Suprapubic skin (tissue), 3 donors: ENCODE data around the gene PEMT.

ENCODE experiments used
- POLR2A ChIP-seq, 2 donors: fragments of 450-650 bp; IDR thresholded peaks; one replicate each; pipeline ENCODE4 v1.6.1; 2017; ENCODE audit warnings: antibody characterized with exemption in 2 of 2, mild to moderate bottlenecking in 2 of 2, moderate library complexity in 2 of 2
- TF ChIP-seq, protein P1 (sequence below), 2 donors: fragments of 200-600 bp in 1 of 2; fragments of 450-650 bp in 1 of 2; sonication (generic) in 1 of 2; IDR thresholded peaks; one replicate each; pipeline ENCODE4 v1.5.1; 2016 to 2019; ENCODE audit warnings: antibody characterized with exemption in 2 of 2, mild to moderate bottlenecking in 1 of 2, moderate library complexity in 1 of 2

- no peak for TF ChIP-seq POLR2A (IDR thresholded peaks at IDR 0.05)
- TF ChIP-seq, protein P1, sequence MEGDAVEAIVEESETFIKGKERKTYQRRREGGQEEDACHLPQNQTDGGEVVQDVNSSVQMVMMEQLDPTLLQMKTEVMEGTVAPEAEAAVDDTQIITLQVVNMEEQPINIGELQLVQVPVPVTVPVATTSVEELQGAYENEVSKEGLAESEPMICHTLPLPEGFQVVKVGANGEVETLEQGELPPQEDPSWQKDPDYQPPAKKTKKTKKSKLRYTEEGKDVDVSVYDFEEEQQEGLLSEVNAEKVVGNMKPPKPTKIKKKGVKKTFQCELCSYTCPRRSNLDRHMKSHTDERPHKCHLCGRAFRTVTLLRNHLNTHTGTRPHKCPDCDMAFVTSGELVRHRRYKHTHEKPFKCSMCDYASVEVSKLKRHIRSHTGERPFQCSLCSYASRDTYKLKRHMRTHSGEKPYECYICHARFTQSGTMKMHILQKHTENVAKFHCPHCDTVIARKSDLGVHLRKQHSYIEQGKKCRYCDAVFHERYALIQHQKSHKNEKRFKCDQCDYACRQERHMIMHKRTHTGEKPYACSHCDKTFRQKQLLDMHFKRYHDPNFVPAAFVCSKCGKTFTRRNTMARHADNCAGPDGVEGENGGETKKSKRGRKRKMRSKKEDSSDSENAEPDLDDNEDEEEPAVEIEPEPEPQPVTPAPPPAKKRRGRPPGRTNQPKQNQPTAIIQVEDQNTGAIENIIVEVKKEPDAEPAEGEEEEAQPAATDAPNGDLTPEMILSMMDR (IDR thresholded peaks at IDR 0.05) = no peak
Measured at GRCh38 chr17:17593222-17593620, 1.7 kb upstream of the PEMT start.
